Measurements from ENCODE around the gene RPIA. TPM values are rescaled to one million over a fixed set of nuclear protein-coding genes. Genes with fewer than 3 reads are reported as not detected.

Gene RPIA
- total RNA-seq (2011; cell fraction: chromatin; rRNA removed; ENCODE audit: low replicate concordance), result 5.5 and 6.6 TPM in 2 replicates
- 7.0 and 7.8 TPM in 2 replicates for total RNA-seq (2011; cell fraction: nucleolus; rRNA removed)
- total RNA-seq (2011; cell fraction: nucleoplasm; rRNA removed), result 8.7 and 10.4 TPM in 2 replicates
- total RNA-seq (2014; rRNA removed) (10.0 and 11.3 TPM in 2 replicates), total RNA-seq (2014; rRNA removed; fragmentation: Illumina TruSeq; extraction: Trizol) (23.9 and 25.8 TPM in 2 replicates), total RNA-seq (2015; rRNA removed; fragmentation: Illumina TruSeq; extraction: Trizol) (19.9 and 22.9 TPM in 2 replicates), total RNA-seq (2021) (40.4 and 41.2 TPM in 2 replicates), polyA plus RNA-seq (2011; rRNA removed) (17.4 and 30.2 TPM in 2 replicates), polyA plus RNA-seq (2014; fragmentation: Illumina TruSeq; extraction: Trizol) (37.2 and 37.4 TPM in 2 replicates), polyA plus RNA-seq (2014; fragmentation: Nextera tagmentation; extraction: Ambion mirVana) (10 to 100 TPM in 1 of 2 experiments, 1 to 10 TPM in 1; 7.8 to 15.1 TPM), polyA plus RNA-seq (2014; rRNA removed) (36.8 and 43.3 TPM in 2 replicates), polyA minus RNA-seq (2011; rRNA and poly(A)+ RNA removed) (23.2 and 31.5 TPM in 2 replicates), Bru-seq, nascent RNA (percentile 78 among the genes with signal in this experiment), BruChase-seq, experiment 1, labeled RNA remaining after a 2-hour chase (percentile 73 among the genes with signal in this experiment), BruChase-seq, experiment 2, labeled RNA remaining after a 6-hour chase (percentile 72 among the genes with signal in this experiment)
- 16.3 and 18.5 TPM in 2 replicates for polyA plus RNA-seq (2011; cell fraction: cytosol; rRNA removed)
- 8.4 and 10.7 TPM in 2 replicates for polyA plus RNA-seq (2011; cell fraction: nucleus; rRNA removed)
- polyA plus RNA-seq (2012), result 20.4 and 34.0 TPM in 2 replicates
- polyA minus RNA-seq (2011; cell fraction: cytosol; rRNA and poly(A)+ RNA removed), result 4.6 and 13.6 TPM in 2 replicates
- polyA minus RNA-seq (2011; cell fraction: nucleus; rRNA and poly(A)+ RNA removed), result 6.1 and 7.0 TPM in 2 replicates
- long read RNA-seq, experiment 1, transcript RPIA-201 (9 exons, 1,848 nt), result major isoform, 76 of 112 reads
- long read RNA-seq, experiment 1, partial matches to known transcripts, result 30 of 112 reads
- long read RNA-seq, experiment 1, other reads (novel, unspliced or antisense), result 6 of 112 reads
- long read RNA-seq, experiment 2, transcript RPIA-201 (9 exons, 1,848 nt), result major isoform, 25 of 57 reads
- long read RNA-seq, experiment 2, partial matches to known transcripts, result 27 of 57 reads
- long read RNA-seq, experiment 2, other reads (novel, unspliced or antisense), result 5 of 57 reads
- long read RNA-seq, experiment 3, transcript RPIA-201 (9 exons, 1,848 nt), result major isoform, 15 of 18 reads
- long read RNA-seq, experiment 3, partial matches to known transcripts, result 1 of 18 reads
- long read RNA-seq, experiment 3, other reads (novel, unspliced or antisense), result 2 of 18 reads

DNA sequence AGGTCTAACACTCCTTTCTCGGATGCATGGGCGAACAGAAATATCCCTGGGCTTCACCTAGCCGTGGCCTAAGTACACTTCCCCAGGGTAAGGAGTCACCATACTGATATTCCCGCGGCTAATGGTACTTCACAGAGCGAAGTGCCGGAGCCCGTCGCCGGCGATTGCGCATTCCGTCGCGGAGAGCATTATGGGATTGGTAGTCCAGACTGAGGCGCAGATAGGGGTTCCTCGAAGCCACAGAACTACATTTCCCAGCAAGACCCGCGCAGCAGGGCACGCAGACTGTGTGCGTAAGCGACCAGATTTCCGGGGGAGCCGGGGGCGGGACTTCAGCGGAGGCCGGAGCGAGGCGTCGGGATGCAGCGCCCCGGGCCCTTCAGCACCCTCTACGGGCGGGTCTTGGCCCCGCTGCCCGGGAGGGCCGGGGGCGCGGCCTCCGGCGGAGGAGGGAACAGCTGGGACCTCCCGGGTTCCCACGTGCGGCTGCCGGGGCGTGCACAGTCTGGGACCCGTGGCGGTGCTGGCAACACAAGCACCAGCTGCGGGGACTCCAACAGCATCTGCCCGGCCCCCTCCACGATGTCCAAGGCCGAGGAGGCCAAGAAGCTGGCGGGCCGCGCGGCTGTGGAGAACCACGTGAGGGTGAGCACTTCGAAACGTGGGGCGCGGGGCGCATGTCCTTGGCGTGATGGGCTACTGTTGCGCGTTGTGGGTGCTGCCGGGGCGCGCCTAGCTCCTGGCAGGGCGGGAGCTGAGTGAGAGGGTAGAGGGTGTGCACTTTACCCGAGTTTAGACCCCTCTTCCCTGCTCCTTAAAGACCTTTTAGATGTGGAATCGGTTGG is at the start of gene RPIA:
Gene RPIA, plus strand, starts transcription at position 335 of the 845 bp plus-strand sequence. Its CDS starts 26 bp downstream, at position 361.
- Histone ChIP-seq H4K20me1 (replicated peaks; ENCODE audit: control insufficient read depth, insufficient read depth, low read length) (no peaks in the 10 kb centered on the region), H3K27me3 (ENCODE audit: control insufficient read depth in 2 of 2, insufficient read depth in 2 of 2, low read length in 2 of 2) (no peaks in the 10 kb centered on the region), H3K4me1 (replicated peaks in 1 of 2; ENCODE audit: control insufficient read depth in 2 of 2, insufficient read depth in 2 of 2, low read length in 2 of 2) (peaks cover 5 to 12% of the 10 kb centered on the region in 2 experiments; a peak in 4 of 5 replicates), H3K27ac (ENCODE audit: extremely low read depth, low read depth, low read length) (peak within 1 kb of the TSS; percentile 79), H3K9me3 (replicated peaks; ENCODE audit: control insufficient read depth, insufficient read depth, low read depth, low read length) (no peaks in the 10 kb centered on the region), H3K9me1 (ENCODE audit: control insufficient read depth, insufficient read depth, low read length) (no peaks in the 10 kb centered on the region), H3K9ac (ENCODE audit: insufficient read depth in 1 of 2, low read depth in 2 of 2, low read length in 2 of 2) (peak within 1 kb of the TSS; percentile 87 to 93), H3K4me2 (ENCODE audit: insufficient read depth, low read length) (peak within 1 kb of the TSS; percentile 99), H2AFZ (ENCODE audit: low read depth, low read length) (peak within 1 kb of the TSS; percentile 99), H3K36me3 (ENCODE audit: control insufficient read depth, insufficient read depth, low read length) (peaks cover 13% of the 10 kb centered on the region; the same call in 2 of the 3 replicates), H3K4me3 (peak within 1 kb of the TSS; percentile 80), H3K79me2 (ENCODE audit: control insufficient read depth, insufficient read depth, low read length) (peaks cover 71% of the 10 kb centered on the region)
- FAIRE-seq (peak; percentile 94), DNase-seq (ENCODE audit: extremely low read depth in 1 of 4, low spot score in 3 of 4) (peak; percentile 96 to 99 (median 96)), ATAC-seq (peak; percentile 97)
- ChIA-PET POLR2A (interaction anchor here (0.6 kb wide), 1 partner anchor 64 kb away, joined by 6 read pairs; the partner anchor contains the start of gene EIF2AK3), CTCF (ENCODE audit: low intra/inter-chr PET ratio) (interaction anchor here (0.7 to 1.4 kb wide), 2 partner anchors 16 to 20 kb away, joined by 3 to 4 read pairs; no protein-coding TSS in a partner anchor)
- WGBS (ENCODE audit: insufficient coverage, low coverage, missing lambda C conversion rate), result under 1% methylated on average over 61 of the region's 71 CpGs
- intact Hi-C loops (cut with micrococcal nuclease), result loop anchor here (2.0 to 10.0 kb wide), 2 partner anchors 19 to 437 kb away; no protein-coding TSS in a partner anchor
- BruUV-seq (replicated peaks), result no TSS peak
- in situ Hi-C loops (cut with MboI), result no loop called here
- TF ChIP-seq HLTF (IDR thresholded peaks at IDR 0.05) (no peak), ZNF143 (CRISPR knock-in tag; IDR thresholded peaks at IDR 0.05) (peak; percentile 97), ZNF431 (CRISPR knock-in tag; IDR thresholded peaks at IDR 0.05) (no peak; the same call in 1 of the 2 replicates), U2AF2 (optimal IDR thresholded peaks at IDR 0.05; ENCODE audit: low read depth, low read length) (no peak), RB1 (IDR thresholded peaks at IDR 0.05; ENCODE audit: low read depth) (peak; percentile 79), MAFK (IDR thresholded peaks at IDR 0.05; ENCODE audit: low read length) (peak; percentile 27; the same call in 1 of the 2 replicates), RBM22 (IDR thresholded peaks at IDR 0.05; ENCODE audit: low read depth, low read length, poor library complexity, severe bottlenecking) (no peak), MCM3 (IDR thresholded peaks at IDR 0.05) (no peak), ETV6 (IDR thresholded peaks at IDR 0.05; ENCODE audit: borderline replicate concordance in 1 of 2, low read depth in 2 of 2, low read length in 1 of 2) (no peak), ETV6 (CRISPR knock-in tag; IDR thresholded peaks at IDR 0.05; ENCODE audit: borderline replicate concordance) (no peak)
- TF ChIP-seq, protein P1, sequence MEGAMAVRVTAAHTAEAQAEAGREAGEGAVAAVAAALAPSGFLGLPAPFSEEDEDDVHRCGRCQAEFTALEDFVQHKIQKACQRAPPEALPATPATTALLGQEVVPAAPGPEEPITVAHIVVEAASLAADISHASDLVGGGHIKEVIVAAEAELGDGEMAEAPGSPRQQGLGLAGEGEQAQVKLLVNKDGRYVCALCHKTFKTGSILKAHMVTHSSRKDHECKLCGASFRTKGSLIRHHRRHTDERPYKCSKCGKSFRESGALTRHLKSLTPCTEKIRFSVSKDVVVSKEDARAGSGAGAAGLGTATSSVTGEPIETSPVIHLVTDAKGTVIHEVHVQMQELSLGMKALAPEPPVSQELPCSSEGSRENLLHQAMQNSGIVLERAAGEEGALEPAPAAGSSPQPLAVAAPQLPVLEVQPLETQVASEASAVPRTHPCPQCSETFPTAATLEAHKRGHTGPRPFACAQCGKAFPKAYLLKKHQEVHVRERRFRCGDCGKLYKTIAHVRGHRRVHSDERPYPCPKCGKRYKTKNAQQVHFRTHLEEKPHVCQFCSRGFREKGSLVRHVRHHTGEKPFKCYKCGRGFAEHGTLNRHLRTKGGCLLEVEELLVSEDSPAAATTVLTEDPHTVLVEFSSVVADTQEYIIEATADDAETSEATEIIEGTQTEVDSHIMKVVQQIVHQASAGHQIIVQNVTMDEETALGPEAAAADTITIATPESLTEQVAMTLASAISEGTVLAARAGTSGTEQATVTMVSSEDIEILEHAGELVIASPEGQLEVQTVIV (CRISPR knock-in tag; IDR thresholded peaks at IDR 0.05; ENCODE audit: borderline replicate concordance), result no peak
- TF ChIP-seq, protein P2, sequence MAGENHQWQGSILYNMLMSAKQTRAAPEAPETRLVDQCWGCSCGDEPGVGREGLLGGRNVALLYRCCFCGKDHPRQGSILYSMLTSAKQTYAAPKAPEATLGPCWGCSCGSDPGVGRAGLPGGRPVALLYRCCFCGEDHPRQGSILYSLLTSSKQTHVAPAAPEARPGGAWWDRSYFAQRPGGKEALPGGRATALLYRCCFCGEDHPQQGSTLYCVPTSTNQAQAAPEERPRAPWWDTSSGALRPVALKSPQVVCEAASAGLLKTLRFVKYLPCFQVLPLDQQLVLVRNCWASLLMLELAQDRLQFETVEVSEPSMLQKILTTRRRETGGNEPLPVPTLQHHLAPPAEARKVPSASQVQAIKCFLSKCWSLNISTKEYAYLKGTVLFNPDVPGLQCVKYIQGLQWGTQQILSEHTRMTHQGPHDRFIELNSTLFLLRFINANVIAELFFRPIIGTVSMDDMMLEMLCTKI (IDR thresholded peaks at IDR 0.05; ENCODE audit: partially characterized antibody), result no peak
